H1 (cell line): ENCODE data around the gene SUSD5. TPM values are rescaled to one million over a fixed set of nuclear protein-coding genes. Genes with fewer than 3 reads are reported as not detected.
A peak's percentile ranks its signal among the peaks of the same experiment; 100 is the strongest.

Experiments
- CTCF ChIA-PET: fragments of 300-600 bp; sonication (Branson Sonifier 250); formaldehyde crosslinking; loops from one replicate; lab custom pipeline; 2021; ENCODE audit not compliant: partially characterized antibody; lab: Charles Lee
- POLR2A ChIA-PET: fragments of 300-600 bp; sonication (Branson Sonifier 250); formaldehyde crosslinking; loops from one replicate; lab custom pipeline; 2021; ENCODE audit warnings: inconsistent platforms; ENCODE audit not compliant: partially characterized antibody; lab: Charles Lee
- DNase-seq, 2 experiments: peaks; one replicate each; pipeline versions ENCODE4 v3.0.0 to v3.0.0-alpha.2; 2010 to 2022; ENCODE audit warnings: low spot score in 2 of 2, low read depth in 1 of 2, mixed read lengths in 1 of 2
- FAIRE-seq: peaks from 2 replicates; lab custom pipeline; 2011; peaks lifted over from hg19 to GRCh38; lab: Jason Lieb, UNC
- H2AFZ ChIP-seq: 2 replicates; pipeline ENCODE4 v1.8.1; 2012; ENCODE audit warnings: low read length, inconsistent platforms
- H2AK5ac ChIP-seq: 2 replicates; pipeline ENCODE4 v1.6.1; 2013; ENCODE audit warnings: low read depth, low read length
- H2BK120ac ChIP-seq: replicated peaks from 2 replicates; pipeline ENCODE3; 2013; ENCODE audit warnings: low read depth, low read length, inconsistent platforms
- H2BK12ac ChIP-seq: 2 replicates; pipeline ENCODE4 v1.6.1; 2013; ENCODE audit warnings: low read depth, low read length
- H2BK15ac ChIP-seq: 2 replicates; pipeline ENCODE4 v1.6.1; 2013; ENCODE audit warnings: low read length
- H2BK20ac ChIP-seq: 2 replicates; pipeline ENCODE4 v1.6.1; 2013; ENCODE audit warnings: low read length
- H2BK5ac ChIP-seq: 2 replicates; pipeline ENCODE4 v1.6.1; 2013; ENCODE audit warnings: low read depth, low read length
- H3K14ac ChIP-seq: 2 replicates; pipeline ENCODE4 v1.6.1; 2013; ENCODE audit warnings: inconsistent platforms; ENCODE audit not compliant: insufficient read length
- H3K18ac ChIP-seq: 2 replicates; pipeline ENCODE4 v1.6.1; 2013; ENCODE audit warnings: low read length; ENCODE audit errors: extremely low read depth
- H3K23ac ChIP-seq: 2 replicates; pipeline ENCODE4 v1.6.1; 2013; ENCODE audit warnings: inconsistent platforms; ENCODE audit not compliant: insufficient read length
- H3K23me2 ChIP-seq: 2 replicates; pipeline ENCODE4 v1.6.1; 2013; ENCODE audit warnings: low read depth, low read length
- H3K27ac ChIP-seq: 2 replicates; pipeline ENCODE4 v1.6.1; 2011; ENCODE audit warnings: low read depth, low read length, inconsistent platforms
- H3K27me3 ChIP-seq, 4 experiments: replicated peaks in 1 of 4; 1 replicate in 1 of 4; 2 replicates in 3 of 4; pipeline versions ENCODE4 v1.6.1 to v1.8.1; 2011 to 2013; ENCODE audit warnings: low read length in 3 of 4, mild to moderate bottlenecking in 3 of 4, inconsistent platforms in 2 of 4, mixed read lengths in 2 of 4, moderate library complexity in 1 of 4; ENCODE audit not compliant: control insufficient read depth in 3 of 4, insufficient read depth in 3 of 4; ENCODE audit errors: extremely low read depth in 1 of 4
- H3K36me3 ChIP-seq, 4 experiments: 2 replicates each; pipeline versions ENCODE4 v1.6.1 to v1.8.1; 2011 to 2013; ENCODE audit warnings: mild to moderate bottlenecking in 4 of 4, low read length in 3 of 4, moderate library complexity in 2 of 4, control low read depth in 1 of 4, inconsistent platforms in 1 of 4; ENCODE audit not compliant: insufficient read depth in 4 of 4, control insufficient read depth in 2 of 4
- H3K4ac ChIP-seq: replicated peaks from 2 replicates; pipeline ENCODE3; 2013; ENCODE audit warnings: low read length, low read depth, mixed read lengths, inconsistent platforms; ENCODE audit not compliant: insufficient read length
- H3K4me1 ChIP-seq, 4 experiments: replicated peaks in 1 of 4; 1 replicate in 1 of 4; 2 replicates in 3 of 4; pipeline versions ENCODE4 v1.6.1 to v1.8.1; 2011 to 2013; ENCODE audit warnings: low read length in 3 of 4, inconsistent platforms in 2 of 4, mixed read lengths in 1 of 4; ENCODE audit not compliant: insufficient read depth in 4 of 4, control insufficient read depth in 3 of 4
- H3K4me2 ChIP-seq, 2 experiments: 2 replicates each; pipeline versions ENCODE4 v1.6.1 to v1.8.1; 2011 to 2013; ENCODE audit warnings: low read depth in 2 of 2, low read length in 2 of 2, control low read depth in 1 of 2, inconsistent platforms in 1 of 2, mild to moderate bottlenecking in 1 of 2; ENCODE audit not compliant: insufficient read depth in 1 of 2
- H3K4me3 ChIP-seq, 4 experiments: fragments of 200-600, 300-600 bp in 1 of 4; sonication (generic), shearing (Covaris generic), sonication (Bioruptor Twin) in 1 of 4; 2 replicates each; pipeline versions ENCODE4 v1.5.1 to v1.8.1; 2011 to 2016; ENCODE audit warnings: low read length in 4 of 4, low read depth in 3 of 4, control low read depth in 2 of 4, inconsistent platforms in 2 of 4, mild to moderate bottlenecking in 2 of 4, mixed read lengths in 1 of 4, moderate library complexity in 1 of 4; ENCODE audit not compliant: insufficient read depth in 2 of 4; ENCODE audit errors: extremely low read depth in 1 of 4
- H3K56ac ChIP-seq: replicated peaks from 2 replicates; pipeline ENCODE3; 2013; ENCODE audit warnings: low read depth, mild to moderate bottlenecking, mixed read lengths, low read length, inconsistent platforms; ENCODE audit not compliant: insufficient read length
- H3K79me1 ChIP-seq: 2 replicates; pipeline ENCODE4 v1.6.1; 2013; ENCODE audit warnings: low read depth, low read length, control low read depth
- H3K79me2 ChIP-seq, 2 experiments: 2 replicates each; pipeline versions ENCODE4 v1.6.1 to v1.8.1; 2012 to 2013; ENCODE audit warnings: low read length in 2 of 2, mild to moderate bottlenecking in 2 of 2, inconsistent platforms in 1 of 2; ENCODE audit not compliant: insufficient read depth in 2 of 2, control insufficient read depth in 1 of 2
- H3K9ac ChIP-seq, 4 experiments: replicated peaks in 1 of 4; 1 replicate in 1 of 4; 2 replicates in 3 of 4; pipeline versions ENCODE4 v1.6.1 to v1.8.1; 2011 to 2013; ENCODE audit warnings: low read depth in 3 of 4, low read length in 3 of 4, control low read depth in 2 of 4, mild to moderate bottlenecking in 2 of 4, moderate library complexity in 2 of 4, inconsistent platforms in 1 of 4; ENCODE audit errors: extremely low read depth in 1 of 4
- H3K9me3 ChIP-seq, 2 experiments: 2 replicates each; pipeline versions ENCODE4 v1.6.1 to v1.8.1; 2012 to 2013; ENCODE audit warnings: mild to moderate bottlenecking in 2 of 2, moderate library complexity in 2 of 2, control low read depth in 1 of 2, inconsistent platforms in 1 of 2, low read depth in 1 of 2, low read length in 1 of 2, mixed read lengths in 1 of 2; ENCODE audit not compliant: insufficient read depth in 2 of 2
- H4K20me1 ChIP-seq, 2 experiments: replicated peaks in 1 of 2; 2 replicates each; pipeline versions ENCODE3 to v1.8.1; 2011 to 2013; ENCODE audit warnings: inconsistent platforms in 2 of 2, low read length in 2 of 2, mild to moderate bottlenecking in 1 of 2; ENCODE audit not compliant: insufficient read depth in 2 of 2, control insufficient read depth in 1 of 2
- H4K5ac ChIP-seq: 2 replicates; pipeline ENCODE4 v1.6.1; 2013; ENCODE audit warnings: low read length, low read depth, mixed read lengths, inconsistent platforms; ENCODE audit not compliant: insufficient read length
- H4K8ac ChIP-seq: 2 replicates; pipeline ENCODE4 v1.8.0; 2013; ENCODE audit warnings: mild to moderate bottlenecking, moderate library complexity, low read length, inconsistent platforms; ENCODE audit not compliant: insufficient read depth; ENCODE audit errors: extremely low read depth
- H4K91ac ChIP-seq: replicated peaks from 2 replicates; pipeline ENCODE3; 2013; ENCODE audit warnings: low read length, mixed read lengths, inconsistent platforms; ENCODE audit not compliant: insufficient read length
- ASH2L ChIP-seq: fragments of 200-600, 300-600 bp; sonication (generic); IDR thresholded peaks from one replicate; pipeline ENCODE4 v1.7.1; 2017; ENCODE audit warnings: low read length
- HDAC2 ChIP-seq, 2 experiments: fragments of 300-600 bp in 1 of 2; sonication (generic) in 1 of 2; IDR thresholded peaks; 2 replicates each; pipeline ENCODE4 v1.6.1; 2011 to 2012; ENCODE audit warnings: low read depth in 2 of 2, low read length in 2 of 2, mild to moderate bottlenecking in 2 of 2, moderate library complexity in 2 of 2, borderline replicate concordance in 1 of 2, inconsistent platforms in 1 of 2
- HDAC6 ChIP-seq: IDR thresholded peaks from one replicate; pipeline ENCODE4 v1.7.1; 2012; ENCODE audit warnings: low read depth, mild to moderate bottlenecking, inconsistent platforms, low read length, moderate library complexity
- KDM1A ChIP-seq: fragments of 200-600, 300-600 bp; sonication (generic); IDR thresholded peaks from 2 replicates; pipeline ENCODE4 v1.7.1; 2016; ENCODE audit warnings: mild to moderate bottlenecking, low read length, borderline replicate concordance
- KDM4A ChIP-seq: IDR thresholded peaks from one replicate; pipeline ENCODE4 v1.7.1; 2012; ENCODE audit warnings: low read depth, mild to moderate bottlenecking, moderate library complexity, low read length, inconsistent platforms; ENCODE audit not compliant: severe bottlenecking
- RAD21 ChIP-seq, 2 experiments: IDR thresholded peaks in 1 of 2; conservative IDR thresholded peaks in 1 of 2; 2 replicates each; pipeline ENCODE4 v1.6.1; 2011; ENCODE audit warnings: low read depth in 2 of 2, low read length in 2 of 2, improper control_type of control experiment in 1 of 2, inconsistent platforms in 1 of 2, mild to moderate bottlenecking in 1 of 2, moderate library complexity in 1 of 2
- SIN3A ChIP-seq, 2 experiments: IDR thresholded peaks in 1 of 2; conservative IDR thresholded peaks in 1 of 2; 2 replicates each; pipeline ENCODE4 v1.6.1; 2011 to 2012; ENCODE audit warnings: low read length in 2 of 2, improper control_type of control experiment in 1 of 2, low read depth in 1 of 2, mild to moderate bottlenecking in 1 of 2
- SP4 ChIP-seq: IDR thresholded peaks from 2 replicates; pipeline ENCODE4 v1.6.1; 2012; ENCODE audit warnings: low read length, inconsistent platforms
- SUZ12 ChIP-seq: fragments of 200-600 bp; sonication (generic); IDR thresholded peaks from 2 replicates; pipeline ENCODE4 v1.6.1; 2012; ENCODE audit warnings: mild to moderate bottlenecking, inconsistent platforms, low read length, moderate library complexity, mixed read lengths
- WGBS, 2 experiments: shearing (Covaris generic) in 1 of 2; methylation state at CpG; one replicate each; pipeline versions ENCODE4 v1.1.6 to v1.1.7; 2013 to 2015; ENCODE audit warnings: low lambda C conversion rate in 2 of 2, mixed read lengths in 2 of 2, inconsistent platforms in 1 of 2, low coverage in 1 of 2, missing lambda C conversion rate in 1 of 2; ENCODE audit not compliant: insufficient replicate concordance in 2 of 2, insufficient coverage in 1 of 2, insufficient read length in 1 of 2; ENCODE audit errors: extremely low coverage in 1 of 2, missing lambda C conversion rate in 1 of 2; 5-methylcytosine and 5-hydroxymethylcytosine counted together
- polyA plus RNA-seq, 7 experiments: library from polyadenylated mRNA; depleted of rRNA in 3 of 7; stranded (reverse) in 5 of 7; unstranded in 2 of 7; fragments of >200 nt in 5 of 7; fragments of 200-250 nt in 2 of 7; gene quantifications; 1 replicate in 5 of 7; 2 replicates in 1 of 7; 4 replicates in 1 of 7; pipeline versions ENCODE4 v1.2.1 to v1.2.3, GENCODE V29; 2011 to 2013; ENCODE audit warnings: missing spikeins in 2 of 7, mixed read lengths in 2 of 7
- total RNA-seq: library from RNA; stranded (reverse); fragmentation: NEBNext Ultra II Directional; extraction: Animal tissue kit (Norgen Biotek cat#: 25700); gene quantifications from 2 replicates; pipeline ENCODE4 v1.2.1, GENCODE V29; 2021

The SUSD5 gene
- total and polyA plus RNA-seq, 2 of the 8 experiments (the other 6 are each of a cell fraction or from before 2014, with no cell fraction given), result 0.92 to 3.3 TPM

- Histone ChIP-seq H4K91ac (no peak overlapping the region), H4K5ac (no peak overlapping the region), H3K4ac (no peak overlapping the region), H3K9ac (peak overlapping the region in 1 of 4 experiments; percentile 57; a peak in 1 of 7 replicates), H2BK20ac (no peak overlapping the region), H3K79me2 (no peaks in the 10 kb centered on the region), H3K4me1 (peaks cover 0 to 5% (median 1%) of the 10 kb centered on the region in 4 experiments; a peak in 3 of 7 replicates), H3K79me1 (no peaks in the 10 kb centered on the region), H3K27me3 (peaks cover 13 to 48% (median 29%) of the 10 kb centered on the region in 4 experiments), H2BK15ac (no peak overlapping the region), H3K56ac (no peak overlapping the region), H3K4me3 (peak overlapping the region; percentile 43 to 67 (median 56)), H2AK5ac (no peak overlapping the region), H3K27ac (no peak overlapping the region), H3K23ac (no peak overlapping the region), H2AFZ (peak overlapping the region; percentile 17; the same call in 1 of the 2 replicates), H2BK5ac (no peak overlapping the region), H3K9me3 (no peaks in the 10 kb centered on the region), H4K20me1 (no peaks in the 10 kb centered on the region), H2BK12ac (no peak overlapping the region), H4K8ac (no peak overlapping the region), H2BK120ac (no peak overlapping the region), H3K14ac (no peak overlapping the region), H3K23me2 (peaks cover 7% of the 10 kb centered on the region; the same call in 1 of the 2 replicates), H3K18ac (no peak overlapping the region), H3K4me2 (peak overlapping the region; percentile 67 to 80), H3K36me3 (no peaks in the 10 kb centered on the region)
- FAIRE-seq (no peak), DNase-seq (no peak)
- ChIA-PET POLR2A (interaction anchor here (0.6 kb wide), 1 partner anchor 455 kb away, joined by 3 read pairs; no protein-coding TSS in a partner anchor), CTCF (no interaction called here)
- no peak for TF ChIP-seq SUZ12
- TF ChIP-seq KDM4A, result peak; percentile 56
- no peak for TF ChIP-seq HDAC6
- TF ChIP-seq SP4, result 0 out of 2 replicates have a peak, but pooled peaks have one; percentile 15
- no peak for TF ChIP-seq RAD21 (IDR thresholded peaks at IDR 0.05 in 1 of 2, conservative IDR thresholded peaks at IDR 0.05 in 1 of 2; ENCODE audit: low read depth in 2 of 2, low read length in 2 of 2)
- no peak for TF ChIP-seq HDAC2 (IDR thresholded peaks at IDR 0.05; ENCODE audit: borderline replicate concordance in 1 of 2, low read depth in 2 of 2, low read length in 2 of 2)
- 0 out of 4 replicates have a peak, but pooled peaks of 1 of the 2 experiments have one; percentile 23 for TF ChIP-seq SIN3A (conservative IDR thresholded peaks at IDR 0.05 in 1 of 2, IDR thresholded peaks at IDR 0.05 in 1 of 2; ENCODE audit: low read depth in 1 of 2, low read length in 2 of 2)
- TF ChIP-seq KDM1A, result peak; percentile 55; the same call in 1 of the 2 replicates
- peak; percentile 12 for TF ChIP-seq ASH2L
- WGBS, 2 experiments, result 8% methylated on average over 14 of the region's 15 CpGs; no CpG with 5 or more reads in 1 of the 2 experiments
Measured at GRCh38 chr3:33219175-33219487, 521 bp upstream of the SUSD5 start.
